ENCODE data around the gene MS4A15. TPM values are rescaled to one million over a fixed set of nuclear protein-coding genes. Genes with fewer than 3 reads are reported as not detected.

MS4A15 gene
- polyA plus RNA-seq, 2 of the 4 experiments (the other 2 are of a cell fraction): not detected

DNA sequence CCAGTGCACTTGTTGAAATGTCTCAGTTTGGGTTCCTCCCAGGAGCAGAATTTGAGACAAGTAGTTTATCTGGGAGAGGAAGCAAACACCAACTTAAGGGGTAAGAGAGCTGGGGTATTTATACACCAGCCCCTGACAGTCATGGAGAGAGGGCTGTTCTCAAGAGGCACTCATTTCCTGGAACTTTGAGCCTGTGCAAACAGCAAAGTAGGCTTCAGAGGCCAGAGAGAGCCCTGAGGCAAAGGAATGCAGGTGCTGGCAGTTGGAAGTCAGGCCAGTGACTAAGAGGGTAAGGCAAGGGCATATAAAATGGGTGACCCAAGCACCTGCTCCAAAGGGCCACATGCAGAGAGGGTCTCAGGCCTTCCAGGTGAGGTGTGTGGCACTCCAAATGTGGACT lies 16.1 kb upstream of the MS4A15 start (continued):
- TF ChIP-seq, protein P1, sequence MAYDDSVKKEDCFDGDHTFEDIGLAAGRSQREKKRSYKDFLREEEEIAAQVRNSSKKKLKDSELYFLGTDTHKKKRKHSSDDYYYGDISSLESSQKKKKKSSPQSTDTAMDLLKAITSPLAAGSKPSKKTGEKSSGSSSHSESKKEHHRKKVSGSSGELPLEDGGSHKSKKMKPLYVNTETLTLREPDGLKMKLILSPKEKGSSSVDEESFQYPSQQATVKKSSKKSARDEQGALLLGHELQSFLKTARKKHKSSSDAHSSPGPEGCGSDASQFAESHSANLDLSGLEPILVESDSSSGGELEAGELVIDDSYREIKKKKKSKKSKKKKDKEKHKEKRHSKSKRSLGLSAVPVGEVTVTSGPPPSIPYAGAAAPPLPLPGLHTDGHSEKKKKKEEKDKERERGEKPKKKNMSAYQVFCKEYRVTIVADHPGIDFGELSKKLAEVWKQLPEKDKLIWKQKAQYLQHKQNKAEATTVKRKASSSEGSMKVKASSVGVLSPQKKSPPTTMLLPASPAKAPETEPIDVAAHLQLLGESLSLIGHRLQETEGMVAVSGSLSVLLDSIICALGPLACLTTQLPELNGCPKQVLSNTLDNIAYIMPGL (CRISPR knock-in tag; IDR thresholded peaks at IDR 0.05; ENCODE audit: borderline replicate concordance): no peak
- TF ChIP-seq HOXA7 (CRISPR knock-in tag; IDR thresholded peaks at IDR 0.05) (no peak), MAZ (IDR thresholded peaks at IDR 0.05; ENCODE audit: borderline replicate concordance, low read depth, low read length) (no peak), NFE2L2 (conservative IDR thresholded peaks at IDR 0.05; ENCODE audit: low read length) (no peak)
- TF ChIP-seq, protein P2, sequence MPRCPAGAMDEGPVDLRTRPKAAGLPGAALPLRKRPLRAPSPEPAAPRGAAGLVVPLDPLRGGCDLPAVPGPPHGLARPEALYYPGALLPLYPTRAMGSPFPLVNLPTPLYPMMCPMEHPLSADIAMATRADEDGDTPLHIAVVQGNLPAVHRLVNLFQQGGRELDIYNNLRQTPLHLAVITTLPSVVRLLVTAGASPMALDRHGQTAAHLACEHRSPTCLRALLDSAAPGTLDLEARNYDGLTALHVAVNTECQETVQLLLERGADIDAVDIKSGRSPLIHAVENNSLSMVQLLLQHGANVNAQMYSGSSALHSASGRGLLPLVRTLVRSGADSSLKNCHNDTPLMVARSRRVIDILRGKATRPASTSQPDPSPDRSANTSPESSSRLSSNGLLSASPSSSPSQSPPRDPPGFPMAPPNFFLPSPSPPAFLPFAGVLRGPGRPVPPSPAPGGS (IDR thresholded peaks at IDR 0.05): no peak

DNA sequence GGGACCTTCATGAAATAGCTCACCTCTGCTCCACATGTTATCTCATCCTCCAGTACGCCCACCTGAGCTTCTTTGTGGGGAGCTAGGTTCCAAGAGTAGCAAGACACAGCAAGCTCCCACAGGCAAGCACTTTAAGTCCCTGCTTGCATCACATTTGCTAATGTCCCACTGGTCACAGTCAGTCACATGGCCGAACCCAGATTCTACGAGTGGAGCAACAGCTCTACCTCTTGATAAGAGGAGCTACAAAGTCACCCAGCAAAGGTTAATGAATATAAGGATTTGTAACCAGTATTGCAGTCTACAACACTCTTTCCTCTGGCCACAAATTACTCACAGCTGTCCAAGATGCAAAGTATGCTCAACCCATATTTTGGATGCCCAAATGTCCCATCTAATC lies 15.2 kb upstream of the MS4A15 start:
- 0 out of 3 replicates have a peak, but pooled peaks cover 4% of the 10 kb centered on the region for H3K9me3 ChIP-seq
- TF ChIP-seq HOXB13 (CRISPR knock-in tag; IDR thresholded peaks at IDR 0.05; ENCODE audit: low read depth) (no peak), BHLHE40 (IDR thresholded peaks at IDR 0.05; ENCODE audit: low read depth, low read length) (no peak)
- FAIRE-seq: no peak
- no peak for ATAC-seq
- H3K4me2 ChIP-seq: no peak overlapping the region
- H3K4me1 ChIP-seq: no peaks in the 10 kb centered on the region
- no peak for DNase-seq (ENCODE audit: low read depth in 1 of 2, low spot score in 1 of 2)
- no peak overlapping the region for H3K4me3 ChIP-seq
- H3K27ac ChIP-seq: no peak overlapping the region
- POLR2A ChIA-PET: no interaction called here
- 6% methylated on average over 3 of the region's 3 CpGs for WGBS (ENCODE audit: missing lambda C conversion rate)
- CTCF ChIA-PET: interaction anchor here (1.1 kb wide), 1 partner anchor 11 kb away, joined by 3 read pairs; no protein-coding TSS in a partner anchor

DNA sequence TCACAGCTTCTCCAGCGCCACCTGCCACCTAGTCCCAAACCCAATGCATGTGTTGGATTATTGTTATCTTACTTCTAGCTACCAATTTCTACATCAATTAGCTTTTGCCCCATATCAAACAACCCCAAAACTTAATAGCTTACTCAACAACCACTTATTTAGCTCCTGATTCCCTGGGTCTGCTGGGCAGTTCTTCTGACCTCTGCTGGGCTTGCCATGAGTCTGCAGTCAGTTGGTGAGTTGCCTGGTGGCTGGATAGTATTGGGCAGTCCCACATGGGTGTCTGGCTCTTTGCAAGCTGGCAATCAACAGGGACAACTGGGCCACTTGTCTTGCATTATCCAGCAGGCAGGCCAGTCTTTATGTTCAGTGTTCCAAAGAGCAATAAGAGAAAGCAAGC lies 13.6 kb upstream of the MS4A15 start:
- no peak for FAIRE-seq

DNA sequence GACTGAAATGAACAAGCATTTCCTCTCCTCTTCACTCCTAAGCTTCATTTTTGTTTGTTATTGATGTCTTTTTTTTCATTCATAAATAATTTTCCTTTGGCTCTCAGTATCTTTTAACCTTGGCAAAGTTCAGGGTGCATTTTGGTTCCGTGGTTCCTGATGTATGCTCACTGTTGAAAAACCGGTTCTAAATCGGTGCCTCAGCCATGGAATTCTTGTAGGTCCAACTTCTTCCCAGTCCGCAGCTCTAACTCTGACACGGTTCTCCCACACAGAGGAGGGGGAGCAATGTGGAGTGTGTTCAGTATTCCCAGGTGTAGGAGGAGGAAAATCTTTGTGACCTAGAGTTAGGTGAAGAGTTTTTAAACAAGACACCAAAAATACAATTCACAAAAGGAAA lies 12.6 kb upstream of the MS4A15 start:
- Histone ChIP-seq H3K4me1 (no peaks in the 10 kb centered on the region), H3K4me3 (no peak overlapping the region), H3K9me3 (0 out of 3 replicates have a peak, but pooled peaks cover 4% of the 10 kb centered on the region), H3K4me2 (no peak overlapping the region), H3K27ac (no peak overlapping the region)
- ChIA-PET POLR2A (no interaction called here), CTCF (interaction anchor here (0.9 to 1.5 kb wide), 2 partner anchors 18 to 31 kb away, joined by 4 to 5 read pairs; no protein-coding TSS in a partner anchor)
- 40% methylated on average over 5 of the region's 5 CpGs for WGBS (ENCODE audit: missing lambda C conversion rate)
- no peak for FAIRE-seq
- no peak for DNase-seq (ENCODE audit: low read depth in 1 of 2, low spot score in 1 of 2)
- TF ChIP-seq KDM5A (IDR thresholded peaks at IDR 0.05) (no peak), RARB (CRISPR knock-in tag; IDR thresholded peaks at IDR 0.05) (no peak)
- TF ChIP-seq, protein P3, sequence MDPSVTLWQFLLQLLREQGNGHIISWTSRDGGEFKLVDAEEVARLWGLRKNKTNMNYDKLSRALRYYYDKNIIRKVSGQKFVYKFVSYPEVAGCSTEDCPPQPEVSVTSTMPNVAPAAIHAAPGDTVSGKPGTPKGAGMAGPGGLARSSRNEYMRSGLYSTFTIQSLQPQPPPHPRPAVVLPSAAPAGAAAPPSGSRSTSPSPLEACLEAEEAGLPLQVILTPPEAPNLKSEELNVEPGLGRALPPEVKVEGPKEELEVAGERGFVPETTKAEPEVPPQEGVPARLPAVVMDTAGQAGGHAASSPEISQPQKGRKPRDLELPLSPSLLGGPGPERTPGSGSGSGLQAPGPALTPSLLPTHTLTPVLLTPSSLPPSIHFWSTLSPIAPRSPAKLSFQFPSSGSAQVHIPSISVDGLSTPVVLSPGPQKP (IDR thresholded peaks at IDR 0.05; ENCODE audit: low read depth, low read length): no peak
- no peak for ATAC-seq

More for the DNA sequence above, 13.6 kb upstream of the MS4A15 start:
- DNase-seq (ENCODE audit: low read depth in 1 of 2, low spot score in 1 of 2) (no peak), ATAC-seq (no peak)
- TF ChIP-seq CEBPB (IDR thresholded peaks at IDR 0.05) (no peak), HDAC2 (IDR thresholded peaks at IDR 0.05) (no peak), NFE2L2 (conservative IDR thresholded peaks at IDR 0.05; ENCODE audit: low read length) (no peak), KDM1A (IDR thresholded peaks at IDR 0.05; ENCODE audit: low read depth) (no peak)
- ChIA-PET CTCF (interaction anchor here (0.7 to 1.5 kb wide), 2 partner anchors 11 to 33 kb away, joined by 4 read pairs; no protein-coding TSS in a partner anchor), POLR2A (no interaction called here)
- Histone ChIP-seq H3K4me2 (no peak overlapping the region), H3K27ac (no peak overlapping the region), H3K4me1 (no peaks in the 10 kb centered on the region), H3K4me3 (no peak overlapping the region), H3K9me3 (0 out of 3 replicates have a peak, but pooled peaks cover 4% of the 10 kb centered on the region)
- WGBS (ENCODE audit: missing lambda C conversion rate): 31% methylated on average over 1 of the region's 1 CpG

All from A549 (cell line).